Adrenal gland (tissue), 5 donors: ENCODE measurements around the gene ZNF48.

Experiments
- CTCF ChIP-seq, 6 experiments: fragments of 450-650 bp in 4 of 6; fragments of 200-600 bp in 2 of 6; sonication (generic) in 1 of 6; IDR thresholded peaks; 1 replicate in 5 of 6; 2 replicates in 1 of 6; pipeline versions ENCODE4 v1.5.1 to v1.8.0; 2016 to 2021; ENCODE audit warnings: antibody characterized with exemption in 6 of 6, mild to moderate bottlenecking in 2 of 6, moderate library complexity in 1 of 6
- POLR2A ChIP-seq, 2 donors: fragments of 450-650 bp; IDR thresholded peaks; one replicate each; pipeline ENCODE4 v1.6.1; 2017; ENCODE audit warnings: antibody characterized with exemption in 2 of 2, mild to moderate bottlenecking in 2 of 2, moderate library complexity in 1 of 2
- donor health status: DM: no; HTN: no; CAD: no.

GRCh38 chr16:30365200-30365599 lies 30.0 kb upstream of the ZNF48 start:
- TF ChIP-seq CTCF (IDR thresholded peaks at IDR 0.05) (no peak), POLR2A (IDR thresholded peaks at IDR 0.05) (no peak)
